RPMI8226 (cell line): ENCODE measurements around the gene ERICH6.

Experiments used
- DNase-seq: peaks from one replicate; pipeline ENCODE4 v3.0.0-alpha.2; 2015

ERICH6 gene

DNA sequence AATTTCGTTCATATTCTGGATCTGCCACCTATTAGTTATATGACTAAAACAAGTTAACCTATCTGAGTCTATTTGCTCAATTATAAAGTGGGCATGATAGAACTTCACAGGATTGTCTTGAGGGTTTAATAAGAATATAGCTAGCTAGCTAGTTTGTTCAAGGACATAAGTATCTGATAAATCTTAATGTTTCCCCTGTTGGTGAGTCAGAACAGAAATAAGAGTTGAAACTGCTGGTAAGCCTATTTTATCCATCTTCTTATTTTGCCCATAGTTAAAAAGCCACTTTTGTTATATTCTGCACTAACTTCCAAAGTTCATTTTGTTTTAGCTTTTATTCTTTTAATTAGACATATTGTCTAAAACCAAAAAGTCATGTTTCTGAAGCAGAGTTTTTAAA, 91.2 kb downstream of the ERICH6 start:
- DNase-seq = no peak

GRCh38 chr3:150611666-150612065, 92.1 kb downstream of the ERICH6 start:
- DNase-seq = no peak

GRCh38 chr3:150610785-150611184, 92.9 kb downstream of the ERICH6 start:
- no peak for DNase-seq

- no peak for DNase-seq
Measured at GRCh38 chr3:150609988-150610387, 93.7 kb downstream of the ERICH6 start.
